HG02970 (cell line): ENCODE measurements around the gene UFL1.
"Not testable (repeated sequence)": the region's sequence is repeated elsewhere in the genome, so short reads cannot be mapped to it uniquely, and the experiment has no call there.

ENCODE experiments used
- ATAC-seq: cut with Tn5 transposase; IDR thresholded peaks from one replicate; pipeline ENCODE4 v1.9.1; 2021; ENCODE audit warnings: mild to moderate bottlenecking, moderate library complexity, moderate number of reproducible peaks; ENCODE audit not compliant: unreplicated experiment, low FRiP score

The UFL1 gene

GRCh38 chr6:96521644-96522464, at the start of gene UFL1:
Gene UFL1, plus strand, starts transcription at chr6:96521806. Its CDS starts 68 bp downstream, at chr6:96521874.
- ATAC-seq, result peak; percentile 99

DNA sequence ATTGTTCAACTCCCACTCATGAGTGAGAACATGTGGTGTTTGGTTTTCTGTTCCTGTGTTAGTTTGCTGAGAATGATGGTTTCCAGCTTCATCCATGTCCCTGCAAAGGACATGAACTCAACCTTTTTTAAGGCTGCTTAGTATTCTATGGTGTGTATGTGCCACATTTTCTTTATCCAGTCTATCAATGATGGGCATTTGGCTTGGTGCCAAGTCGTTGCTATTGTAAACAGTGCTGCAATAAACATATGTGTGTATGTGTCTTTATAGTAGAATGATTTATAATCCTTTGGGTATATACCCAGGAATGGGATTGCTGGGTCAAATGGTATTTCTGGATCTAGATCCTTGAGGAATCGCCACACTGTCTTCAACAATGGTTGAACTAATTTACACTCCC, 49.3 kb upstream of the UFL1 start:
- not testable (repeated sequence) for ATAC-seq

GRCh38 chr6:96478695-96479094, 42.9 kb upstream of the UFL1 start:
- ATAC-seq, result no peak

- ATAC-seq, result no peak
Observed at GRCh38 chr6:96491926-96492325, 29.7 kb upstream of the UFL1 start.

DNA sequence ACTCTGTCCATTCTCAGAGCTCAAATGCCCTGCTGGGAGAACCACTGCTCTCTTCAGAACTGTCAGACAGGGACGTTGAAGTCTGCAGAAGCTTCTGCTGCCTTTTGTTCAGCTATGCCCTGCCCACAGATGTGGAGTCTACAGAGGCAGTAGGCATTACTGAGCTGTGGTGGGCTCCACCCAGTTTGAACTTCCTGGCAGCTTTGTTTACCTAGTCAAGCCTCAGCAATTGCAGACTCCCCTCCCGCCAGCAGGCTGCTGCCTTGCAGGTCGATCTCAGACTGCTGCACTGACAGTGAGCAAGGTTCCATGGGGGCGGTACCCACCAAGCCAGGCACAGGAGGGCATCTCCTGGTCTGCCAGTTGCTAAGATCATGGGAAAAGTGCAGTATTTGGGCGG, 21.8 kb upstream of the UFL1 start:
- ATAC-seq, result no peak

GRCh38 chr6:96502915-96503314, 18.7 kb upstream of the UFL1 start:
- no peak for ATAC-seq

DNA sequence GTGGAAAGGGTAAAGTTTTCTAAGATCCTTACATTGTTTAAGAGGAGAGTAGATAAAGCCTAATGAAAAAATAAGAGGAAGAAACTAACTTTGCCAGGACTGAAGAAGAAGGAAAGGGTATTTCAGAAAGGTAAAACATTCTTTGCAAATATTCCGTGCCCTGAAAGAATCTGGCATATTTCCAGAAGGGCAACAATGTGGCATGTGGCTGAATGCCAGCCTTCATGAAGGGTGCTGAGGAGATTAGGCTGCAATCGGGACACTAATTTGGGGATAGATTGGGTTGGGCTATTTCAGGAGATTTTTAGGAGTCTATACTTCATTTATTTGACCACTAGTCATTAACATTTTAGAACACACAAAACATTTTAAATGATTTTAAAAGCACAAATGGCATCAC, 16.2 kb upstream of the UFL1 start:
- ATAC-seq, result no peak

DNA sequence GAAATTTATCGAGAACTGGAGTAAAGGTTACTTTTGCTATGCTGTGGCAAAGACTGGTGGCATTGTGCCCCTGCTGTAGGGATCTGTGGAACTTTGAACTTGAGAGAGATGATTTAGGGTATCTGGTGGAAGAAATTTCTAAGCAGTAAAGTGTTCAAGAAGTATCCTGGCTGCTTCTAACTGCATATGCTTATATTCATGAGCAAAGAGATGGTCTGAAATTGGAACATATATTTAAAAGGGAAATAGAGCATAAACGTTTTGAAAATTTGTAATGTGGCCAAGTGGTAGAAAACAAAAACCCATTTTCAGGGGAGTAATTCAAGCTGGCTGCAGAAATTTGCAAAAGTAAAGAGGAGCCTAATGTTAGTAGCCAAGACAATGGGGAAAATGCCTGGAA, 12.3 kb upstream of the UFL1 start:
- no peak for ATAC-seq

- no peak for ATAC-seq
Observed at GRCh38 chr6:96520171-96521115, 1.2 kb upstream of the UFL1 start.

- ATAC-seq, result peak; percentile 11
Observed at GRCh38 chr6:96521306-96521643, 331 bp upstream of the UFL1 start.

- peak; percentile 6 for ATAC-seq
Observed at GRCh38 chr6:96522465-96523009, 931 bp downstream of the UFL1 start.

- ATAC-seq, result no peak
Observed at GRCh38 chr6:96528193-96528592, 6.6 kb downstream of the UFL1 start.

- ATAC-seq, result no peak
Observed at GRCh38 chr6:96532399-96532798, 10.8 kb downstream of the UFL1 start.

GRCh38 chr6:96537726-96538125, 16.1 kb downstream of the UFL1 start:
- ATAC-seq, result no peak

- ATAC-seq, result no peak
Observed at GRCh38 chr6:96542702-96543101, 21.1 kb downstream of the UFL1 start.

- no peak for ATAC-seq
Observed at GRCh38 chr6:96545882-96546281, 24.3 kb downstream of the UFL1 start.

DNA sequence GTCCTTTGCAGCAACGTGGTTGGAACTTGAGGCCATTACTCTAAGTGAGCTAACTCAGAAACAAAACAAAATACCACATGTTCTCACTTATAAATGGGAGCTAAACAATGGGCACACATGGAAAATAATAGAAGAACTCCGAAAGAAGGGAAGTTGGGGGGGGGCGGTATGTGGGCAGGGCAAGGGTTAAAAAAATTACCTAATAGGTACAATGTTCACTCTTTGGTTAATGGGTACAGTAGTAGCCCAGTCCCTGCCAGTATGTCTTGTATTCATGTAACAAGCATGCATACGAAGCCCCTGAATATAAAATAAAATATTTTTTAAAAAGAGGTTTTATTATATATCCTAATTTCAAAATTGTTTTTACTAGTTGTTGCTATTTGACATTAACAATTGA, 26.0 kb downstream of the UFL1 start:
- ATAC-seq, result no peak

DNA sequence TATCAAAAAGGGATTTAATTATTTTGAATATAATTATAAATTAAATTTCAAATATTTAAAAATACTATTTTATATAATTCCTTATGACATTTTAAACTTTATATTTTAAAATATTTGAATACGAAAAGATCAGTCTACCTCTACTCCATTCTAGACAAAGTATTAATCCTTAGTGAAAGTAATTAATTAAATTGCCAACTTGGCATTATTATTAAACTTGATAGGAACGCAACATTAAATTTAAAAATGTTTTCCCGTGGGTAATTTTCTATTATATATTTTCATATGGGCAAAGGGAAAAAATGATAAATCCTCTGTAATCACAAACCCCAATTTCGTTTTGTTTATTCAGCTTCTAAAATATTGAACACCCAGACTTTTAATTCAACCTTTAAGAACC, 33.0 kb downstream of the UFL1 start:
- ATAC-seq, result no peak

- not testable (repeated sequence) for ATAC-seq
Observed at GRCh38 chr6:96559740-96560139, 38.1 kb downstream of the UFL1 start.

DNA sequence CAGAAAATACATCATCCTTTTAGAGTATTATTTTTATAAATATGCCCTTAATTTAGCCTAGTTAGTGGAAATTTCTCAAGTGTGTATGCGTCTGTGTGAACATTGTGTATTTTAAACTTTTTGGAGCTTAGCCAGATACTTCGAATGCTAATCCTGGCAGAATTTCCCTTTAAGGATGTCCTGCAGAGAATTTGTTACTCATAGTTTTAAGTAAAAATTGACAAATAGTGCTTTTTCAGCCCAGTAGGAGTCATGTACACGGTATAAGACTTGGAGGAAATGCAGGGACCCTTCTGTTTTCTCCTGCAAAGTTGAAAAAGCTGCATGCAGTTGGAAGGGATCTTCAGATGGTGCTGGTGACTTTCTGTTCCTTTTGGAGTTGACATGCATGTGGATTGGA, 41.3 kb downstream of the UFL1 start, which contains the start of gene FHL5:
Gene FHL5 (plus strand): TSS at position 243 of the 400 bp plus-strand sequence. CDS start 40,486 bp downstream, outside the sequence.
- ATAC-seq, result no peak

DNA sequence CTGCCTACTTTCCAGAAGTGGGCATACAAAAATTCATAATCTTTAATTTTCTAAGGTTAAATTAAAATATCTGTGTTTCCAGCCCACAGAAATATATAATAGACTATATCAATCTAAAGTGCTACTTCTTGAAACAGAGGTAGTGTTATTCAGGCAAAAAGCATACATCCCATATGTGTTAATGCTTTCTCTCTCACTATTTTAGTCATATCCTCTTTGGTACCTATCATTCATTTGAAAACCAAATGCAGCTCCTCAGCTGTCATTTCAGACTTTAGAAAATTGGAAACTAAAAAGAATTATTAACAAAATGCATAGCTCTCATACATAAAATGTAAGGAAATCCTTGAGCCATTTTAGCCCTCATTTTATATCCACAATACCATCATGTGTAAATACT, 42.2 kb downstream of the UFL1 start:
- no peak for ATAC-seq
